ENCODE results near the gene PSMB11.
A peak's percentile ranks its signal among the peaks of the same experiment; 100 is the strongest.

Gene PSMB11

GRCh38 chr14:23020143-23021128 lies 21.6 kb upstream of the PSMB11 start:
- Histone ChIP-seq H3K4me1 (ENCODE audit: control insufficient read depth, insufficient read depth, low read length) (no peaks in the 10 kb centered on the region), H3K9me3 (replicated peaks; ENCODE audit: low read length) (no peaks in the 10 kb centered on the region), H3K4me3 (ENCODE audit: low read length) (no peak overlapping the region), H3K4me2 (ENCODE audit: low read length) (no peak overlapping the region), H3K9ac (ENCODE audit: low read depth, low read length) (no peak overlapping the region), H3K36me3 (ENCODE audit: insufficient read depth, low read length) (peaks cover 10% of the 10 kb centered on the region), H3K27me3 (ENCODE audit: control insufficient read depth, insufficient read depth, low read length) (no peaks in the 10 kb centered on the region)

GRCh38 chr14:23021434-23021833 lies 20.6 kb upstream of the PSMB11 start:
- Histone ChIP-seq H3K27me3 (ENCODE audit: control insufficient read depth, insufficient read depth, low read length) (no peaks in the 10 kb centered on the region), H3K4me1 (ENCODE audit: control insufficient read depth, insufficient read depth, low read length) (no peaks in the 10 kb centered on the region), H3K9me3 (replicated peaks; ENCODE audit: low read length) (no peaks in the 10 kb centered on the region), H3K4me3 (ENCODE audit: low read length) (no peak overlapping the region), H3K4me2 (ENCODE audit: low read length) (no peak overlapping the region), H3K9ac (ENCODE audit: low read depth, low read length) (no peak overlapping the region), H3K36me3 (ENCODE audit: insufficient read depth, low read length) (peaks cover 20% of the 10 kb centered on the region)

DNA sequence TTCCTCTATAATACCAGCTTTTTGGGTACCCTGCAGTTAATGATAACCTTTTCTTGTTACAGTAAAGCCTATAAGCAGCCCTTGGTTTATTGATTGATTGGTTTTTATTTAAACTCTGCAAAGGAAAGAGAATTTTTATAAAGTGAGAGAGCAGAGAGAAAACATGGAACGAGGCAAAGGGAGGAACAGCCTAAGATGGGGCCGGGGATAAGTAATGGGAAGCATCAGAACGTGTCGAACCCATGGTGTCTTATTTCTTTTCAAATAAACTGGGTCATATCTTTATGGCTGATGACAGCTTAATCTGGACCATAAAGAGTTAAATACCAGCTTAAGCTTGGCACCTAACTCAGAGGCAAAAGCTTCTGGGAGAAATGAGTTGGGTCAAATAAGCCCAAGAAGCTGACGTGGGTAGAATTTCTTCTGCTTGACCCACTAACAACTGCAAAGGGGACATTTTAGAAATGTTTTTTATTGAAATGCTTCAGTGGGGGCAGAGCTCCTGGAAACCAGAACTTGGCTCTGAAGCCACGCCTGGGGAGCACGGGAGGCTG lies 20.0 kb upstream of the PSMB11 start:
- Histone ChIP-seq H3K36me3 (ENCODE audit: insufficient read depth, low read length) (peaks cover 20% of the 10 kb centered on the region), H3K4me1 (ENCODE audit: control insufficient read depth, insufficient read depth, low read length) (no peaks in the 10 kb centered on the region), H3K9ac (ENCODE audit: low read depth, low read length) (no peak overlapping the region), H3K4me3 (ENCODE audit: low read length) (no peak overlapping the region), H3K4me2 (ENCODE audit: low read length) (no peak overlapping the region), H3K9me3 (replicated peaks; ENCODE audit: low read length) (no peaks in the 10 kb centered on the region), H3K27me3 (ENCODE audit: control insufficient read depth, insufficient read depth, low read length) (no peaks in the 10 kb centered on the region)

DNA sequence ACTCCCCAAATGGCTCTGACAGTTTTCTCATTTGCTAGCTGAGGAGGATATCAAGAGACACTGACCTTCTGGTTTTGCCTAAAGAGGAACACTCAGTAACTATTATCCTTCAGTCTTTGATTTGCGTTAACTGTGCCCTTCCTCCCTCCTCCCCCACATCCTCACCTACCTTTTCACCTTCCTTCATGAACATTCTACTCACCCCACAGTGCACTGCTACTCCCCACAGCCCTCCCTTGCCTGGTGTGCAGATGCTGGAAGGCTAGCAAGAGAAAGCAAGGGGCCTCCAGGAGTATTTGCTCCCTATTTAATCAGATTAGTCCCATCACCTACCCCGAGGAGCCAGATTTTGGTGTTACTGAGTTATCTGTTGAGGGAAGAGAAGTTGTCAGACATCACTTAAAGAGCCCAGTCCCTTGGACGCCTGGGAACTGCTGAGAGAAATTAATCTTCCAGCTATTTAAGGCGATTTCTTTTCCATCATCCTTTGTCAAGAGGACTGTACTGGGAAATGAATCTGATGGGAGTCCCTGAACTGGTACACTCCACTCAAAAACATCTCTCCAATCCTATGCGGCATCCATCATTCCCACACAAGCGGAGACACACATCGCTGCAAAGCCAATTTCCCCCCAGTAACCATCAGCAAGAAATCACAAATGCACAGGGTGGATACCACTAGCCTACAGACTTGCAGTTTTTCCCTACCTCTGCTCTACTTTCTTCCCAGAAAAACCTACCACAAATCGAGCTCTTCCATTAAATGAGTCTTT lies 18.8 kb upstream of the PSMB11 start:
- H3K4me2 ChIP-seq (ENCODE audit: low read length): no peak overlapping the region
- no peaks in the 10 kb centered on the region for H3K4me1 ChIP-seq (ENCODE audit: control insufficient read depth, insufficient read depth, low read length)
- no peaks in the 10 kb centered on the region for H3K9me3 ChIP-seq (replicated peaks; ENCODE audit: low read length)
- peaks cover 27% of the 10 kb centered on the region for H3K36me3 ChIP-seq (ENCODE audit: insufficient read depth, low read length)
- no peak overlapping the region for H3K4me3 ChIP-seq (ENCODE audit: low read length)
- no peak overlapping the region for H3K9ac ChIP-seq (ENCODE audit: low read depth, low read length)
- H3K27me3 ChIP-seq (ENCODE audit: control insufficient read depth, insufficient read depth, low read length): no peaks in the 10 kb centered on the region

DNA sequence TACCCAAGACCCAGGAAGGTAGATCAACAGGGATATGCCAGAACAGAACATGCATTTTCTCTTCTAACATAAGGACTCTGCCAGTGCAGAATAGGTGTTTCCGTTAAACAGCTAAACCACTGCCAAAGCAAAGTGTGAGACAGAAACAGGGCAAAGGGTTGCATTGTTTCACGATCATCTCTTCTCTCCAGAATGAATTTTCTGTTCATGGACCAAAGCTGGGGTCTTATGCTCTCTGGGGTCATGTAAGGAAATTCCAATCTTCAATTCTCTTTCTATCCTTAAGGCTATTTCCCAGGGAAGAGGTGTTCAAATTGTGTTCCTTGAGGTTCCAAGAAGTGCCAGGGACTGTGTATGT lies 18.2 kb upstream of the PSMB11 start:
- H3K4me1 ChIP-seq (ENCODE audit: control insufficient read depth, insufficient read depth, low read length): no peaks in the 10 kb centered on the region
- H3K36me3 ChIP-seq (ENCODE audit: insufficient read depth, low read length): peaks cover 33% of the 10 kb centered on the region
- no peak overlapping the region for H3K4me3 ChIP-seq (ENCODE audit: low read length)
- H3K4me2 ChIP-seq (ENCODE audit: low read length): no peak overlapping the region
- no peaks in the 10 kb centered on the region for H3K9me3 ChIP-seq (replicated peaks; ENCODE audit: low read length)
- no peaks in the 10 kb centered on the region for H3K27me3 ChIP-seq (ENCODE audit: control insufficient read depth, insufficient read depth, low read length)
- H3K9ac ChIP-seq (ENCODE audit: low read depth, low read length): no peak overlapping the region

GRCh38 chr14:23024612-23025075 lies 17.4 kb upstream of the PSMB11 start:
- no peak overlapping the region for H3K9ac ChIP-seq (ENCODE audit: low read depth, low read length)
- H3K36me3 ChIP-seq (ENCODE audit: insufficient read depth, low read length): peaks cover 39% of the 10 kb centered on the region
- no peaks in the 10 kb centered on the region for H3K27me3 ChIP-seq (ENCODE audit: control insufficient read depth, insufficient read depth, low read length)
- no peak overlapping the region for H3K4me2 ChIP-seq (ENCODE audit: low read length)
- no peak overlapping the region for H3K4me3 ChIP-seq (ENCODE audit: low read length)
- no peaks in the 10 kb centered on the region for H3K4me1 ChIP-seq (ENCODE audit: control insufficient read depth, insufficient read depth, low read length)
- H3K9me3 ChIP-seq (replicated peaks; ENCODE audit: low read length): no peaks in the 10 kb centered on the region

- H3K36me3 ChIP-seq (ENCODE audit: insufficient read depth, low read length): peaks cover 39% of the 10 kb centered on the region
- no peaks in the 10 kb centered on the region for H3K4me1 ChIP-seq (ENCODE audit: control insufficient read depth, insufficient read depth, low read length)
Observed at GRCh38 chr14:23025151-23025814, 16.7 kb upstream of the PSMB11 start.

DNA sequence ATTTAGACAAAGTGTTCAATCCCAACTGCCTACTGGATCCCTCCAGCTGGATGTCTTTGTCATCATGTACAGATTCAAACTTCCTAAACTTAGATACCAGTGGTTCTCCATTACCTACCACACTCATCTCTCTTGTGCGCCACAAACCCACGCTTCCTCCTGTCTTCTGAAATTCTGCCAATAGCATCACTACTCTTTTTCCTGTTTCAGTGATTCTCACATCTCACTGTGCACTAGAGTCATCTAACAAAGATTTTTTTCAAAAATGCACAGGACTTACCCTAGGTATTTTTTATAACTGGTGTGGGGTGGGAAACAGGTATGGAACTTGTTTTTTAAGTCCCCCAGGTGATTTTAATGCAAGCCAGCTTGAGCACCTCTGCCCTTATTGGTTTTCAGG lies 13.2 kb upstream of the PSMB11 start:
- H3K4me1 ChIP-seq (ENCODE audit: control insufficient read depth, insufficient read depth, low read length): peaks cover 9% of the 10 kb centered on the region

More at GRCh38 chr14:23025151-23025814, 16.7 kb upstream of the PSMB11 start:
- Histone ChIP-seq H3K4me2 (ENCODE audit: low read length) (no peak overlapping the region), H3K9ac (ENCODE audit: low read depth, low read length) (no peak overlapping the region), H3K4me3 (ENCODE audit: low read length) (no peak overlapping the region), H3K9me3 (replicated peaks; ENCODE audit: low read length) (no peaks in the 10 kb centered on the region), H3K27me3 (ENCODE audit: control insufficient read depth, insufficient read depth, low read length) (no peaks in the 10 kb centered on the region)

DNA sequence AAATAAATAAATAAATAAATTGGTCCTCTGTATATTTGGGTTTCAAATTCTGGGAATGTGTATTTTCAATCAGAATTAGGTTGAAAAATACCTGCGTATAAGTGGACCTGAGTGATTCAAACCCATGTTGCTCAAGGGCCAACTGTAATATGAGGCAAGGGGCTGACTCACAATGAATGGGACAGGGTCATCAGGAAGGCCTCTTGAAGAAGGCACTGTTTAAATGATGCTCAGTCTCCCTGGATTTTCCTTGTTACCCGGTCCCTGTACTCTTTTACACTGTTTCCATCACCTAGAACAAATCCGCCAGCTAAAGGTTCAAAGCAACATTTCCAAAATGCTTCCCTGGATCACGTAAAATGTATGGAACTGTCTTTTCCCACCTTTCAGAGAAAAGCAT lies 11.1 kb upstream of the PSMB11 start:
- no peak overlapping the region for H3K4me3 ChIP-seq (ENCODE audit: low read length)
- no peak overlapping the region for H3K4me2 ChIP-seq (ENCODE audit: low read length)
- no peaks in the 10 kb centered on the region for H3K27me3 ChIP-seq (ENCODE audit: control insufficient read depth, insufficient read depth, low read length)
- peaks cover 41% of the 10 kb centered on the region for H3K36me3 ChIP-seq (ENCODE audit: insufficient read depth, low read length)
- no peak overlapping the region for H3K9ac ChIP-seq (ENCODE audit: low read depth, low read length)
- peaks cover 18% of the 10 kb centered on the region for H3K4me1 ChIP-seq (ENCODE audit: control insufficient read depth, insufficient read depth, low read length)
- no peaks in the 10 kb centered on the region for H3K9me3 ChIP-seq (replicated peaks; ENCODE audit: low read length)

More for the DNA sequence above, 13.2 kb upstream of the PSMB11 start:
- Histone ChIP-seq H3K4me3 (ENCODE audit: low read length) (no peak overlapping the region), H3K27me3 (ENCODE audit: control insufficient read depth, insufficient read depth, low read length) (no peaks in the 10 kb centered on the region), H3K9me3 (replicated peaks; ENCODE audit: low read length) (no peaks in the 10 kb centered on the region), H3K36me3 (ENCODE audit: insufficient read depth, low read length) (peaks cover 56% of the 10 kb centered on the region), H3K4me2 (ENCODE audit: low read length) (no peak overlapping the region), H3K9ac (ENCODE audit: low read depth, low read length) (no peak overlapping the region)

GRCh38 chr14:23033251-23033727 lies 8.7 kb upstream of the PSMB11 start:
- Histone ChIP-seq H3K9ac (ENCODE audit: low read depth, low read length) (peak overlapping the region; percentile 98), H3K4me1 (ENCODE audit: control insufficient read depth, insufficient read depth, low read length) (peaks cover 18% of the 10 kb centered on the region), H3K36me3 (ENCODE audit: insufficient read depth, low read length) (peaks cover 28% of the 10 kb centered on the region), H3K4me2 (ENCODE audit: low read length) (peak overlapping the region; percentile 80), H3K27me3 (ENCODE audit: control insufficient read depth, insufficient read depth, low read length) (no peaks in the 10 kb centered on the region), H3K9me3 (replicated peaks; ENCODE audit: low read length) (no peaks in the 10 kb centered on the region), H3K4me3 (ENCODE audit: low read length) (peak overlapping the region; percentile 89)

Data from skeletal muscle satellite cell (primary cell).